Transverse colon (tissue), 4 donors: ENCODE measurements around the gene MIDN. TPM values are rescaled to one million over a fixed set of nuclear protein-coding genes. Genes with fewer than 3 reads are reported as not detected.

Experiments used
- DNase-seq: peaks from one replicate; pipeline ENCODE4 v3.0.0-alpha.2; 2019
- H3K27ac ChIP-seq, 4 donors: fragments of 200-600 bp; sonication (generic); 2 replicates each; pipeline ENCODE4 v1.5.1; 2016 to 2018; ENCODE audit warnings: inconsistent platforms in 4 of 4
- H3K27me3 ChIP-seq: fragments of 200-600 bp; sonication (generic); 2 replicates; pipeline ENCODE4 v1.5.1; 2017; ENCODE audit warnings: inconsistent platforms
- H3K36me3 ChIP-seq, 4 donors: fragments of 200-600 bp; sonication (generic); 2 replicates each; pipeline ENCODE4 v1.5.1; 2017 to 2019; ENCODE audit warnings: inconsistent platforms in 4 of 4
- H3K4me1 ChIP-seq, 4 donors: fragments of 200-600 bp; sonication (generic); 2 replicates each; pipeline ENCODE4 v1.5.1; 2017 to 2020; ENCODE audit warnings: inconsistent platforms in 4 of 4
- H3K4me3 ChIP-seq, 4 donors: fragments of 200-600 bp; sonication (generic); 1 replicate in 1 of 4; 2 replicates in 3 of 4; pipeline versions ENCODE4 v1.5.1 to v1.6.1; 2017 to 2019; ENCODE audit warnings: inconsistent platforms in 4 of 4
- H3K9me3 ChIP-seq, 2 donors: fragments of 200-600 bp; sonication (generic); 2 replicates each; pipeline ENCODE4 v1.5.1; 2017 to 2019; ENCODE audit warnings: inconsistent platforms in 2 of 2
- EP300 ChIP-seq: sonication (generic); formaldehyde crosslinking; IDR thresholded peaks from one replicate; pipeline ENCODE4 v1.6.1; 2017; ENCODE audit warnings: antibody characterized with exemption, low read depth
- POLR2A ChIP-seq: fragments of 450-650 bp; IDR thresholded peaks from one replicate; pipeline ENCODE4 v1.6.1; 2016; ENCODE audit warnings: antibody characterized with exemption, mild to moderate bottlenecking, moderate library complexity
- POLR2AphosphoS5 ChIP-seq, 3 donors: sonication (generic); formaldehyde crosslinking; IDR thresholded peaks; one replicate each; pipeline ENCODE4 v1.6.1; 2016; ENCODE audit warnings: antibody characterized with exemption in 3 of 3
- WGBS, 2 donors: methylation state at CpG; one replicate each; pipeline ENCODE4 v1.1.5; 2018; ENCODE audit warnings: low coverage in 1 of 2; 5-methylcytosine and 5-hydroxymethylcytosine counted together
- in situ Hi-C, 4 donors: fragments of 200-750 bp; cut with MboI; loops; one replicate each; pipeline versions ENCODE4 v1.15.0 to v1.15.1; 2017; ENCODE audit warnings: low sequenced_read_pairs in 3 of 4, low pct_ligation_motif_present in 1 of 4, low pct_unique_long_range_greater_than_20kb in 1 of 4
- intact Hi-C: fragments of 100-400 bp; cut with DNase I; formaldehyde crosslinking; loops from one replicate; pipeline ENCODE4 v1.15.1; 2023; ENCODE audit warnings: low total_unique reads
- total RNA-seq, 4 donors: library from RNA; depleted of rRNA; stranded (reverse); fragments of >200 nt; gene quantifications; one replicate each; pipeline ENCODE4 v1.1.0, GENCODE V29; 2016
- TF ChIP-seq, protein P1 (sequence below), 5 experiments: fragments of 200-600 bp in 3 of 5; fragments of 450-650 bp in 2 of 5; sonication (generic) in 3 of 5; IDR thresholded peaks; 1 replicate in 2 of 5; 2 replicates in 3 of 5; pipeline ENCODE4 v1.5.1; 2016 to 2017; ENCODE audit warnings: antibody characterized with exemption in 5 of 5, inconsistent platforms in 3 of 5, mild to moderate bottlenecking in 2 of 5, moderate library complexity in 1 of 5

MIDN gene
- total RNA-seq, 4 donors from 2014 or later = 89.4 to 379 (median 116) TPM

- H3K27me3 ChIP-seq = peaks cover 44% of the 10 kb centered on the region
- H3K36me3 ChIP-seq = no peaks in the 10 kb centered on the region
- in situ Hi-C loops = loop anchor here in 2 of 4 donors (25.0 kb wide), 1 partner anchor 92 kb away; the partner anchor contains the start of gene NDUFS7 (in 2 of the 2)
- WGBS, 2 donors = 54% methylated on average over 59 of the region's 82 CpGs; no CpG with 5 or more reads in 1 of the 2 donors
- TF ChIP-seq POLR2A = no peak
- TF ChIP-seq EP300 = no peak
- no peak for TF ChIP-seq POLR2AphosphoS5 (IDR thresholded peaks at IDR 0.05)
- TF ChIP-seq, protein P1, sequence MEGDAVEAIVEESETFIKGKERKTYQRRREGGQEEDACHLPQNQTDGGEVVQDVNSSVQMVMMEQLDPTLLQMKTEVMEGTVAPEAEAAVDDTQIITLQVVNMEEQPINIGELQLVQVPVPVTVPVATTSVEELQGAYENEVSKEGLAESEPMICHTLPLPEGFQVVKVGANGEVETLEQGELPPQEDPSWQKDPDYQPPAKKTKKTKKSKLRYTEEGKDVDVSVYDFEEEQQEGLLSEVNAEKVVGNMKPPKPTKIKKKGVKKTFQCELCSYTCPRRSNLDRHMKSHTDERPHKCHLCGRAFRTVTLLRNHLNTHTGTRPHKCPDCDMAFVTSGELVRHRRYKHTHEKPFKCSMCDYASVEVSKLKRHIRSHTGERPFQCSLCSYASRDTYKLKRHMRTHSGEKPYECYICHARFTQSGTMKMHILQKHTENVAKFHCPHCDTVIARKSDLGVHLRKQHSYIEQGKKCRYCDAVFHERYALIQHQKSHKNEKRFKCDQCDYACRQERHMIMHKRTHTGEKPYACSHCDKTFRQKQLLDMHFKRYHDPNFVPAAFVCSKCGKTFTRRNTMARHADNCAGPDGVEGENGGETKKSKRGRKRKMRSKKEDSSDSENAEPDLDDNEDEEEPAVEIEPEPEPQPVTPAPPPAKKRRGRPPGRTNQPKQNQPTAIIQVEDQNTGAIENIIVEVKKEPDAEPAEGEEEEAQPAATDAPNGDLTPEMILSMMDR (IDR thresholded peaks at IDR 0.05) = no peak
- no peak overlapping the region for H3K27ac ChIP-seq
- intact Hi-C loops = loop anchor here (10.0 kb wide), 1 partner anchor 149 kb away; no protein-coding TSS in a partner anchor
- no peak overlapping the region for H3K4me3 ChIP-seq
- H3K9me3 ChIP-seq = no peaks in the 10 kb centered on the region
- H3K4me1 ChIP-seq = peaks cover 11 to 27% (median 26%) of the 10 kb centered on the region in 4 donors
- no peak for DNase-seq
Observed at GRCh38 chr19:1295169-1296012, 47.0 kb downstream of the MIDN start.

GRCh38 chr19:1296078-1296477 lies 47.7 kb downstream of the MIDN start:
- H3K27me3 ChIP-seq = peaks cover 37% of the 10 kb centered on the region
- no peak overlapping the region for H3K27ac ChIP-seq
- 80% methylated on average over 11 of the region's 13 CpGs; no CpG with 5 or more reads in 1 of the 2 donors for WGBS, 2 donors
- TF ChIP-seq POLR2A (no peak), POLR2AphosphoS5 (IDR thresholded peaks at IDR 0.05) (no peak), EP300 (no peak)
- TF ChIP-seq, protein P1 (IDR thresholded peaks at IDR 0.05) = no peak
- H3K36me3 ChIP-seq = no peaks in the 10 kb centered on the region
- H3K4me3 ChIP-seq = no peak overlapping the region
- DNase-seq = no peak
- no peaks in the 10 kb centered on the region for H3K9me3 ChIP-seq
- intact Hi-C loops = loop anchor here (10.0 kb wide), 1 partner anchor 149 kb away; no protein-coding TSS in a partner anchor
- peaks cover 11 to 23% (median 19%) of the 10 kb centered on the region in 4 donors for H3K4me1 ChIP-seq
- in situ Hi-C loops = loop anchor here in 2 of 4 donors (25.0 kb wide), 1 partner anchor 91 kb away; the partner anchor contains the start of gene NDUFS7 (in 2 of the 2)

DNA sequence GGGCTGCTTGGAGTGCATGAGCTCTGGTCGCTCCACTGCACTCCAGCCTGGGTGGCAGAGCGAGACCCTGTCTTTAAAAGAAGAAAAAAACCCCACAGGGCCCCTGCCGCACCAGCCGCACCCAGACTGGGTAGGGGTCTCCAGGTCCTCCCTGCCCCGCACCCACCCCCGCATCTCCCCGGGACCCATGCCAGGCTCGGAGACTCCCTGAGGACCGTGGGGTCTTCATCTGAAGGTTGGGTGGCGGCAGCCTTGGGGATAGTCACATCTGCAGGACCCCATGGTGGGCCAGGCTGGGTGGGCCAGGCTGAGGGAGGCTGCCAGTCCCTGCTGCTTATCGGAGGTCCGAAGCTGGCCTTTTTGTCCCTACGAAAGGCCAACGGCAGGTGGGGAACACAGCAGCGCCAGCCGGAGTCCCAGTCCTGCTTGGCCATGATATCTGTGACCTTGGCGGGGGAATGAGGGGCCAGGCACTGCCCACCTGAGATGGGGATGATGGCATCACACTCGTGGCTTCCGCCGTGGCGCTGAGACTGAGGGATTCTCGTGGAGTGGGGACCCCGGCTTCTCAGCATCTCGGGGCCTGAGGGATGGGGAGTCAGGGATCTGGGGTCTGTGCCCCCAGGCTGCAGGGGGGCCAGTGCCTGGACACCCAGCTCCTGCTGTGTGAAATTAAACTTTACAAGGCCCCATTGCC lies 48.3 kb downstream of the MIDN start:
- peaks cover 4 to 16% (median 13%) of the 10 kb centered on the region in 4 donors for H3K4me1 ChIP-seq
- in situ Hi-C loops = loop anchor here in 2 of 4 donors (25.0 kb wide), 1 partner anchor 91 kb away; the partner anchor contains the start of gene NDUFS7 (in 2 of the 2)
- H3K36me3 ChIP-seq = no peaks in the 10 kb centered on the region
- no peak overlapping the region for H3K27ac ChIP-seq
- DNase-seq = no peak
- H3K4me3 ChIP-seq = no peak overlapping the region
- intact Hi-C loops = loop anchor here (10.0 kb wide), 1 partner anchor 148 kb away; no protein-coding TSS in a partner anchor
- WGBS, 2 donors = 91 to 96% methylated on average over 5 to 16 of the region's 24 CpGs
- TF ChIP-seq POLR2A (no peak), EP300 (no peak), POLR2AphosphoS5 (IDR thresholded peaks at IDR 0.05) (no peak)
- TF ChIP-seq, protein P1 (IDR thresholded peaks at IDR 0.05) = no peak
- H3K9me3 ChIP-seq = no peaks in the 10 kb centered on the region
- H3K27me3 ChIP-seq = peaks cover 36% of the 10 kb centered on the region
